ENCODE measurements around the gene PLEKHA1.

Gene PLEKHA1

GRCh38 chr10:122328676-122329075 is 45.8 kb upstream of the PLEKHA1 start:
- ChIA-PET POLR2A (no interaction called here), CTCF (no interaction called here)
- TF ChIP-seq FOXM1 (IDR thresholded peaks at IDR 0.05; ENCODE audit: borderline replicate concordance) (no peak), ARNT (IDR thresholded peaks at IDR 0.05) (no peak), L3MBTL2 (conservative IDR thresholded peaks at IDR 0.05) (no peak), ZNF384 (IDR thresholded peaks at IDR 0.05) (no peak), PKNOX1 (IDR thresholded peaks at IDR 0.05) (no peak), SP1 (IDR thresholded peaks at IDR 0.05) (no peak), FOXK2 (IDR thresholded peaks at IDR 0.05) (no peak), BHLHE40 (IDR thresholded peaks at IDR 0.05; ENCODE audit: borderline replicate concordance) (no peak), HDGF (IDR thresholded peaks at IDR 0.05; ENCODE audit: borderline replicate concordance) (no peak), ELF4 (IDR thresholded peaks at IDR 0.05) (no peak)
- DNase-seq (ENCODE audit: extremely low spot score) = no peak

- ChIA-PET CTCF (no interaction called here), POLR2A (no interaction called here)
- TF ChIP-seq SUZ12 (IDR thresholded peaks at IDR 0.05) (no peak), L3MBTL2 (conservative IDR thresholded peaks at IDR 0.05) (no peak), FOXA1 (IDR thresholded peaks at IDR 0.05) (no peak), ELF4 (IDR thresholded peaks at IDR 0.05) (no peak), FOXM1 (IDR thresholded peaks at IDR 0.05; ENCODE audit: borderline replicate concordance) (no peak), FOXK2 (IDR thresholded peaks at IDR 0.05) (no peak)
- DNase-seq (ENCODE audit: extremely low spot score) = no peak
Observed at GRCh38 chr10:122329416-122329815, 45.1 kb upstream of the PLEKHA1 start.

- CTCF ChIA-PET = interaction anchor here (0.7 kb wide), 1 partner anchor 28 kb away, joined by 4 read pairs; no protein-coding TSS in a partner anchor
- POLR2A ChIA-PET = no interaction called here
- TF ChIP-seq FOXK2 (IDR thresholded peaks at IDR 0.05) (no peak), ZNF384 (IDR thresholded peaks at IDR 0.05) (no peak), SP1 (IDR thresholded peaks at IDR 0.05) (no peak), PKNOX1 (IDR thresholded peaks at IDR 0.05) (no peak), ARNT (IDR thresholded peaks at IDR 0.05) (no peak), FOXA1 (IDR thresholded peaks at IDR 0.05) (no peak), FOXM1 (IDR thresholded peaks at IDR 0.05; ENCODE audit: borderline replicate concordance) (no peak), ELF4 (IDR thresholded peaks at IDR 0.05) (no peak), LEF1 (IDR thresholded peaks at IDR 0.05; ENCODE audit: borderline replicate concordance) (no peak), CTBP1 (IDR thresholded peaks at IDR 0.05; ENCODE audit: borderline replicate concordance) (no peak), HDGF (IDR thresholded peaks at IDR 0.05; ENCODE audit: borderline replicate concordance) (no peak), SUZ12 (IDR thresholded peaks at IDR 0.05) (no peak), BHLHE40 (IDR thresholded peaks at IDR 0.05; ENCODE audit: borderline replicate concordance) (no peak), L3MBTL2 (conservative IDR thresholded peaks at IDR 0.05) (no peak)
- no peak for DNase-seq (ENCODE audit: extremely low spot score)
Observed at GRCh38 chr10:122331100-122331499, 43.4 kb upstream of the PLEKHA1 start.

GRCh38 chr10:122331615-122332446 is 42.7 kb upstream of the PLEKHA1 start:
- TF ChIP-seq PKNOX1 (IDR thresholded peaks at IDR 0.05) (no peak), BHLHE40 (IDR thresholded peaks at IDR 0.05; ENCODE audit: borderline replicate concordance) (no peak), ARNT (IDR thresholded peaks at IDR 0.05) (no peak), CTBP1 (IDR thresholded peaks at IDR 0.05; ENCODE audit: borderline replicate concordance) (no peak), TARDBP (IDR thresholded peaks at IDR 0.05) (no peak), LEF1 (IDR thresholded peaks at IDR 0.05; ENCODE audit: borderline replicate concordance) (no peak), FOXA1 (IDR thresholded peaks at IDR 0.05) (no peak), FOXM1 (IDR thresholded peaks at IDR 0.05; ENCODE audit: borderline replicate concordance) (no peak), ZNF384 (IDR thresholded peaks at IDR 0.05) (no peak), SP1 (IDR thresholded peaks at IDR 0.05) (no peak), SUZ12 (IDR thresholded peaks at IDR 0.05) (no peak), NFRKB (IDR thresholded peaks at IDR 0.05) (no peak), FOXK2 (IDR thresholded peaks at IDR 0.05) (no peak), ELF4 (IDR thresholded peaks at IDR 0.05) (no peak), HDGF (IDR thresholded peaks at IDR 0.05; ENCODE audit: borderline replicate concordance) (no peak), L3MBTL2 (conservative IDR thresholded peaks at IDR 0.05) (no peak)
- ChIA-PET CTCF (no interaction called here), POLR2A (no interaction called here)
- no peak for DNase-seq (ENCODE audit: extremely low spot score)

- ChIA-PET CTCF (interaction anchor here (0.6 kb wide), 1 partner anchor 142 kb away, joined by 3 read pairs; no protein-coding TSS in a partner anchor), POLR2A (no interaction called here)
- DNase-seq (ENCODE audit: extremely low spot score) = no peak
- no peak for TF ChIP-seq FOXK2 (IDR thresholded peaks at IDR 0.05)
- no peak for TF ChIP-seq NFRKB (IDR thresholded peaks at IDR 0.05)
- no peak for TF ChIP-seq CTBP1 (IDR thresholded peaks at IDR 0.05; ENCODE audit: borderline replicate concordance)
- no peak for TF ChIP-seq SP1 (IDR thresholded peaks at IDR 0.05)
- TF ChIP-seq HDGF (IDR thresholded peaks at IDR 0.05; ENCODE audit: borderline replicate concordance) = no peak
- TF ChIP-seq BHLHE40 (IDR thresholded peaks at IDR 0.05; ENCODE audit: borderline replicate concordance) = no peak
- TF ChIP-seq ELF4 (IDR thresholded peaks at IDR 0.05) = no peak
- no peak for TF ChIP-seq FOXM1 (IDR thresholded peaks at IDR 0.05; ENCODE audit: borderline replicate concordance)
- TF ChIP-seq ZNF384 (IDR thresholded peaks at IDR 0.05) = no peak
- no peak for TF ChIP-seq TARDBP (IDR thresholded peaks at IDR 0.05)
- TF ChIP-seq SUZ12 (IDR thresholded peaks at IDR 0.05) = no peak
- TF ChIP-seq ARNT (IDR thresholded peaks at IDR 0.05) = no peak
- TF ChIP-seq L3MBTL2 (conservative IDR thresholded peaks at IDR 0.05) = no peak
- TF ChIP-seq FOXA1 (IDR thresholded peaks at IDR 0.05) = no peak
- TF ChIP-seq LEF1 (IDR thresholded peaks at IDR 0.05; ENCODE audit: borderline replicate concordance) = no peak
- no peak for TF ChIP-seq PKNOX1 (IDR thresholded peaks at IDR 0.05)
Observed at GRCh38 chr10:122333037-122333436, 41.5 kb upstream of the PLEKHA1 start.
